Choroid plexus epithelial cell (primary cell): Measurements from ENCODE around the gene MYH9.

Experiments used
- DNase-seq: peaks from one replicate; pipeline ENCODE4 v3.0.0-alpha.2; 2010; ENCODE audit warnings: low read depth
- H3K4me3 ChIP-seq: 2 replicates; pipeline ENCODE4 v1.5.1; 2011; ENCODE audit warnings: low read depth, mild to moderate bottlenecking, control low read depth, low read length, moderate library complexity
- TF ChIP-seq, protein P1 (sequence below): conservative IDR thresholded peaks from 2 replicates; pipeline ENCODE4 v1.5.1; 2011; ENCODE audit warnings: low read depth, mild to moderate bottlenecking, control low read depth, inconsistent platforms, low read length, moderate library complexity

Gene MYH9

DNA sequence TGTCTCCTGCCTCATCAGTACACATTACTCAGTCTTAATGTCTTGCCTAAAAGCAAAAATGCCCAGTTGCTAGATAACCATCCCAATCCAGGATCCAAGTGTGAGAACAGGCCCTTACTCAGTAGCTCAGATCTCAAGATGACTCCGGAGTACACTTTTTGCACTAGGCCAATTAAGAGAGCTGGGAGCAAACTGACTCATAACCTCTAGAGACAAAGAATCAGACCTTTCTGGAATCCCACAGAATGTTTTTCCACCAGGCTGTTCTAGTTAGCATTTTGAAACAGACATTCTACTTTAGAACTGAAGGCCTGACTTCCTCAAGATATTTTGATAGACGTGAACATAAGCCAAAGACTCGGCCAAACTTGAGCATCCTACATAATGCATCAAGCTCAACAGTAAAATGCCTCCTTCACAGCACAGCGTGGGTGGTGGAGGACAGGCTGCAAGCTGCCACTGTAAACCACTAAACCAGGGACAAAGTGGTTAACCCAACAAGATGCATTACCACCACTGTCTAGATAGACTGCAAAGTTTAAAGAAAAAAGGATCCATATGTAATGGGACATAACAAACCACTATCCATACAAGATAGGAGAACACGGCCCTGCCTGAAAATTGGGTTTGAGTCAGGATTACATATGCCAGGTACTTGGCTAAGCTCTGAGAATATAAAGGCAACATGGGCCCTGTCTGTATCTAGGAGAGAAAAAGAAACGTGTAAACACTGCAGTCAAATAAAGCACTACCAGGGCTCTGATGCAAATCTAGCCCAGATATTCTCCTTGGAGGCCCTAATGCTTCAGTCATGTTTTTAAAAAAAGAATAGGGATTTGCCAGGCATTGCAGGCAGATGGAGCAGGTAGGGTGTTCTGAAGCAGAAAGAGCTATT lies 48.3 kb downstream of the MYH9 start:
- DNase-seq = peak; percentile 70
- H3K4me3 ChIP-seq = no peak overlapping the region
- TF ChIP-seq, protein P1, sequence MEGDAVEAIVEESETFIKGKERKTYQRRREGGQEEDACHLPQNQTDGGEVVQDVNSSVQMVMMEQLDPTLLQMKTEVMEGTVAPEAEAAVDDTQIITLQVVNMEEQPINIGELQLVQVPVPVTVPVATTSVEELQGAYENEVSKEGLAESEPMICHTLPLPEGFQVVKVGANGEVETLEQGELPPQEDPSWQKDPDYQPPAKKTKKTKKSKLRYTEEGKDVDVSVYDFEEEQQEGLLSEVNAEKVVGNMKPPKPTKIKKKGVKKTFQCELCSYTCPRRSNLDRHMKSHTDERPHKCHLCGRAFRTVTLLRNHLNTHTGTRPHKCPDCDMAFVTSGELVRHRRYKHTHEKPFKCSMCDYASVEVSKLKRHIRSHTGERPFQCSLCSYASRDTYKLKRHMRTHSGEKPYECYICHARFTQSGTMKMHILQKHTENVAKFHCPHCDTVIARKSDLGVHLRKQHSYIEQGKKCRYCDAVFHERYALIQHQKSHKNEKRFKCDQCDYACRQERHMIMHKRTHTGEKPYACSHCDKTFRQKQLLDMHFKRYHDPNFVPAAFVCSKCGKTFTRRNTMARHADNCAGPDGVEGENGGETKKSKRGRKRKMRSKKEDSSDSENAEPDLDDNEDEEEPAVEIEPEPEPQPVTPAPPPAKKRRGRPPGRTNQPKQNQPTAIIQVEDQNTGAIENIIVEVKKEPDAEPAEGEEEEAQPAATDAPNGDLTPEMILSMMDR = no peak

DNA sequence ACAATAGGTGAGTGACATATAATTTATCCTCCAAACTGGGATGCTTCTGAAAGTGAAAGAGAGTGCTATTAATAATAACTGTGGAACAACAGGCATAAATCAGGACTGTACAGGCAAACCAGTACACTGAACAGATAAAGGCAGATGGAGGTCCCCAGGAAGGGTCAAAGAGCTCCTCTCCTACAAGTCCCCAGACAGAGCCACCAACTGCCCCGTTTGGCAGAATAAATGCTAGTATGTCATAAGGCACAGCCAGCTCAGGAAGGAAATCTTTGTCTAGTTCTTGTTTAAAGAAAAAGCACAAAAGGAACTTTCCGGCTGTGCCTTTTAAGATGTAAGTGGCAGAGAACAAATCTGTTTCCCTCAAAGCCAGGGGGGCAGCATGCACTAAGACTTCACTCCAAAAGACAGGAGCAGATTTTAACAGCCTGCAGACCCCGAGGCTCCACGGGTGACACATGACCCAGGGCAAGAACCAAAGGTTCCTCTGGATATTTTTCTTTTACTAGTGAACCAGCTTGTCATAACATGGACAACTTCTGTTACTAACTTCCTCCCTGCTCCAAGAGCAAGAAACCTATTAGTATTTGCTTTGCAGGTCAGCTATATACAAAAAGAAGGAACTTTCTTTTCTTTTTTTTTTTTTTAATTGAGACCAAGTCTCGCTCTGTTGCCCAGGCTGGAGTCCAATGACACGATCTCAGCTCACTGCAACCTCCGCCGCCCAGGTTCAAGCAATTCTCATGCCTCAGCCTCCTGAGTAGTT lies 50.2 kb downstream of the MYH9 start:
- H3K4me3 ChIP-seq = no peak overlapping the region
- DNase-seq = no peak
- TF ChIP-seq, protein P1 = no peak

DNA sequence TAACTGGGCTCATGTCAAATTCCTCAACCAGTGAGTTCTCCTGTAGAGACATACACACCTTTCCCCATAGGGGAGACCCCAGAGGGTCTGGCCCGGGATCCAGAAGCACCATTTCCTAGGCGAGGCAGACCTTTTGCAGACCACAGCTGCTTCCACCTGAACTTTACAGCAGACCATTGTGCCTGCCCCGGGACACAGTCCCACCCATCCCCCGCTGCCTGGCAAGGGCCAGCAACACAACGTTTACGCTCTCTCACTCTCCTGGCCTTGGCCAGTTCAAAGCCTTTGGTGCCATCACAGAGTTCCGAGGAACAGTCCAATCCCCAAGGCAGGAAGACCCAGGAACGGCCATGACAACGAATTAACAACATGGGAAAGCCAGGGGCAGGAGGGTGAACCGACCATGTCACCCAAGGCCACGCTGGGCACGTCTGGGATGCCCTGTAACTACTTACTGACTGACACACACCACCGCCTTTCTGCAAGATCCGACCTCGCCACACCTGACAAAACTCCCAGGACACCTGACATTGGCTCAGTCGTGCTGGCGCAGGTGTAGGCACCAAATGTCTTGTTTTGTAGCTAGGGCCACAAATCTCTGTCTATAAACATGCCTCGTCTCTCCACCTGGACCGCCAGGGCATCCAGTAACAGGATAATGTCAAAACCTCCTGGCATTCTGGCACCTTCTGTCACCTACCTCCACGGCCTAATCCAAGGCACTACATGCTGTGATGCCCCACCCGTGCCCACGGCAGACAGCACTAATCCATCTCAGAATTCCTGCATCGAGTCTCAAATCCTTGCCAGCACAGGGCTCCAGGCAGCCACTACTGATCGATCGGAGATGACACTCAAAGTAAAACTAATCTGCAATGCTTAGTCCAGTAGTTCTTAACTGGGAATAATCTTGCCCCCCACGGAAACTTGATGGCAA lies 51.3 kb downstream of the MYH9 start:
- TF ChIP-seq, protein P1 = no peak
- H3K4me3 ChIP-seq = no peak overlapping the region
- DNase-seq = no peak

DNA sequence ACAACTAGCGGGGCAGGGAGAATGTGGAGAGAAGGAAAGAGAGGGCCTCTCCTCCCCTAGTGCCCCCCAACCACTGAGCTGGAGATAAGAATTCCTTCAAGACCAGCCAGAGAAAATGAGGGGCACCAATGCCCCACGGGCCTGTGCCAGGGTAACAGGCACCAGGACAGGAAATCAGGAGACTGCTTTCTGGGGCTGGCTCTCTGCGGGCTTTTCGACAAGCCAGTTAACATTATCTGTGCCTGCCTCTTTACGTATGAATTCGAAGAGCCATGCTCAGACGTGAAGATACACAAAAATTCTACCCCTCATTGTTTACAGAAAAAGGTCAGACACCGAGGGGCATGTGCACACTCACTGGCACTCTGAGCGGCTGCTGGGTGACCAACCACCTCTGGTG lies 52.1 kb downstream of the MYH9 start:
- TF ChIP-seq, protein P1 = no peak
- no peak overlapping the region for H3K4me3 ChIP-seq
- no peak for DNase-seq

DNA sequence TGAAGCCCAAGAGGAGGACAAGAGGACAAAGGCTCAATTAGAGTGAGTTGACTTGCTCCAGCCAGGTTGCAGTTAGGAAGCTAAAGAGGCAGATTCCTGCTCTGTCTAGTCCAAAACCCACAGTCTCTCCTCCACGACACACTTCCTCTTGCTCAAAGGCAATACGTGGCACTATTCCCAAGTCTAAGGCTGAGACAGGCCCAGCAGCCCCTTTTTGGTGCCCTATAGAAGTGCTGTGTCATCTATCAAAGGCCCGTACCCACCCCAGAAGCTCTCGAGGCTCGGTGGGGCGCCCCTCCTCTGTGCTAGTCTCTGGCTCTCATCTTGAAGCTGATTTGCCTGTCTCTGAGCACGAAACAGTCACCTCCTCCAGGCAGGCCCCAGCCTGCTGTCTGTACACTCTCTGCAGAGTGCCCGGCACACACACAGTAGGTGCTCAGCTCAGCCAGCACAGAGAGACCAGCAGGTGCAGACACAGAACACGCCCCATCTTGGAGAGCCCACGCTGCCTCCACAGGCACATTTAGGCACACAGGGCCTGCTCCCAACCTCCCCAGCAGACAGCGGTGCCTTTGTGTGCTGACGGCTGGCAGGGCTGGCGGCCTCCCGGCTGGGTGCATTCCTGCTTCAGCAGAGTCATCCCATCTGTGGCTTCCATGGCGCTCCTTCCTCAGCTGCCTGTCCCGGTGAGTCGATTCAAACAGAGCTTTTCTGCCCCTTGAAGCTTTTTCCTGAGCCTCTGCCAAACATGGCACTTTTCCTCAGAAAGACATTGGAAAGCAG lies 52.8 kb downstream of the MYH9 start:
- DNase-seq = peak; percentile 75
- TF ChIP-seq, protein P1 = no peak
- H3K4me3 ChIP-seq = no peak overlapping the region
